ENCODE results near the gene PPIL3.

PPIL3 gene

DNA sequence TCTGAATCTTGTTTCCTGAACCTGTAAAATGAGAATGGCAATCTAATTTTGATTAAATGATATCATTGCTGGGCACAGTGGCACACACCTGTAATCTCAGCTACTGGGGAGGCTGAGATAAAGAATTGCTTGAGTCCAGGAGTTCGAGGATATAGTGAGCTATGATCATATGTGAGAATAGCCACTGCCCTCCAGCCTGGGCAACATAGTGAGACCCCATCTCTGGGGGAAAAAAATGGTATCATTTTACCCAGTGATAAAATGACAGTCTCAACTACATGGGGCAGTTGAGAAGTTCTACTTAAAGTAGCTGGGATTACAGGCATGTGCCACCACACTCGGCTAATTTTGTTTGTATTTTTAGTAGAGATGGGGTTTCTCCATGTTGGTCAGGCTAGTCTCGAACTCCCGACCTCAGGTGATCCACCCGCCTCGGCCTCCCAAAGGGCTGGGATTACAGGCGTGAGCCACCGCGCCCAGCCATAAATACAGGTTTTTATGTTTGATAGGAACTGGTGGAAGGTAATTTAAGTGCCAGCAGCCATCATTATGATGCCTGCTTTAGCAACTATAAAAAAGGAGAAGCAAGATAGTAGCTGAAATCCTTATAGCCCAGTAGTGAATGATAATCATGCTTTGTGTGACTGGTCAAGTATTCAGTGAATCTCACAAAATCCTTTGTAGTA, 60.2 kb downstream of the PPIL3 start:
- no peak overlapping the region for H3K4me3 ChIP-seq (ENCODE audit: low read depth, low read length)
- TF ChIP-seq, protein P1, sequence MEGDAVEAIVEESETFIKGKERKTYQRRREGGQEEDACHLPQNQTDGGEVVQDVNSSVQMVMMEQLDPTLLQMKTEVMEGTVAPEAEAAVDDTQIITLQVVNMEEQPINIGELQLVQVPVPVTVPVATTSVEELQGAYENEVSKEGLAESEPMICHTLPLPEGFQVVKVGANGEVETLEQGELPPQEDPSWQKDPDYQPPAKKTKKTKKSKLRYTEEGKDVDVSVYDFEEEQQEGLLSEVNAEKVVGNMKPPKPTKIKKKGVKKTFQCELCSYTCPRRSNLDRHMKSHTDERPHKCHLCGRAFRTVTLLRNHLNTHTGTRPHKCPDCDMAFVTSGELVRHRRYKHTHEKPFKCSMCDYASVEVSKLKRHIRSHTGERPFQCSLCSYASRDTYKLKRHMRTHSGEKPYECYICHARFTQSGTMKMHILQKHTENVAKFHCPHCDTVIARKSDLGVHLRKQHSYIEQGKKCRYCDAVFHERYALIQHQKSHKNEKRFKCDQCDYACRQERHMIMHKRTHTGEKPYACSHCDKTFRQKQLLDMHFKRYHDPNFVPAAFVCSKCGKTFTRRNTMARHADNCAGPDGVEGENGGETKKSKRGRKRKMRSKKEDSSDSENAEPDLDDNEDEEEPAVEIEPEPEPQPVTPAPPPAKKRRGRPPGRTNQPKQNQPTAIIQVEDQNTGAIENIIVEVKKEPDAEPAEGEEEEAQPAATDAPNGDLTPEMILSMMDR (IDR thresholded peaks at IDR 0.05; ENCODE audit: low read depth, low read length) = no peak

DNA sequence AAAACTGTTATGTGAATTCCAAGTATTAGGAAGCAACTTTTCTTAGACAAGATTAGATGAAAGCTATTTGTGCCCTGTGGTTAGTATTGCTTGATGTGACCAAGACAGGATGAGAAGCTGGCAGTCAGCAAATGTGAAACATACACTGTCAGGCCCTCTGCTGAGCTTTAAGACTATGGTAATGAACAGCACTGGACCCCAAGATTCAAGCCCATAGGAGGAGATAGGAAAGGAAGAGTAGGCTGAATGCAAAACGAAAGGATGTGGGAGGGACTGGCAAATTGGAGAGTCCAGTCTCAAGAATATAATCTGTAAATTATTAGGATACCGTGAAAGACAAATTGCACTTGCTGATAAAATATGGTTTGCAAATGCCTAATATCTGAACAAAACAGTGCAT, 60.8 kb downstream of the PPIL3 start:
- TF ChIP-seq, protein P1 (IDR thresholded peaks at IDR 0.05; ENCODE audit: low read depth, low read length) = no peak
- H3K4me3 ChIP-seq (ENCODE audit: low read depth, low read length) = no peak overlapping the region

DNA sequence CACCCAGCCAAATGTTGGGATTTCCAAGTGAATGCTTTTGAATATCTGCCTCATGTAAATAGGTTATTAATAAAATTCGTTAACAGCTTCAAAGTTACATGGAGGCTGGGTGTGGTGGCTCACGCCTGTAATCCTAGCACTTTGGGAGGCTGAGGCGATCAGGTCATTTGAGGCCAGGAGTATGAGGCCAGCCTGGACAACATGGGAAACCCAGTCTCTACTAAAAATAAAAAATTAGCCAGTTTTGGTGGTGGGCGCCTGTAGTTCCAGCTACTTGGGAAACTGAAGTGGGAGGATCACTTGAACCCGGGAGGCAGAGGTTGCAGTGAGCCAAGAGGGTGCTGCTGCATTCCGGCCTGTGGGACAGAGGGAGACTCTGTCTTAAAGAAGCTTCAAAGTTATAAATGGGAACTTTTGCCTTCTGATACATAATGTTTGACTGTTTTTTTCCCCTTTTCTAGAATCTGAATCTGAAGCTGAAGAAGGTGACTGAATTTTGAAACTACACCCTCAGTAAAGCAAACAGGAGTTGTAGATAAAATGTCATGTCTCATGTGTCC, 67.1 kb downstream of the PPIL3 start:
- H3K4me3 ChIP-seq (ENCODE audit: low read depth, low read length) = no peak overlapping the region
- TF ChIP-seq, protein P1 (IDR thresholded peaks at IDR 0.05; ENCODE audit: low read depth, low read length) = no peak

Data from WI38 (cell line).